ENCODE results near the gene WIPF1. TPM values are rescaled to one million over a fixed set of nuclear protein-coding genes. Genes with fewer than 3 reads are reported as not detected.

WIPF1 gene
- total and polyA plus RNA-seq, 2 experiments from 2014 or later: 8.3 to 16.7 TPM

- Histone ChIP-seq H3K9me3 (ENCODE audit: low read depth) (no peaks in the 10 kb centered on the region), H3K4me3 (no peak overlapping the region), H3K36me3 (no peaks in the 10 kb centered on the region), H3K27me3 (no peaks in the 10 kb centered on the region), H3K4me1 (ENCODE audit: low read depth) (peaks cover 16% of the 10 kb centered on the region), H3K27ac (no peak overlapping the region)
- TF ChIP-seq CTCF (IDR thresholded peaks at IDR 0.05; ENCODE audit: low read depth, low read length): no peak
- no peak for DNase-seq (ENCODE audit: low read depth in 1 of 2, low spot score in 1 of 2)
Observed at GRCh38 chr2:174593041-174593440, 4.6 kb downstream of the WIPF1 start.

- Histone ChIP-seq H3K36me3 (no peaks in the 10 kb centered on the region), H3K9me3 (ENCODE audit: low read depth) (no peaks in the 10 kb centered on the region), H3K4me3 (no peak overlapping the region), H3K4me1 (ENCODE audit: low read depth) (peaks cover 16% of the 10 kb centered on the region), H3K27ac (no peak overlapping the region), H3K27me3 (no peaks in the 10 kb centered on the region)
- no peak for DNase-seq (ENCODE audit: low read depth in 1 of 2, low spot score in 1 of 2)
- TF ChIP-seq CTCF (IDR thresholded peaks at IDR 0.05; ENCODE audit: low read depth, low read length): no peak
Observed at GRCh38 chr2:174591740-174592139, 5.9 kb downstream of the WIPF1 start.

GRCh38 chr2:174590928-174591648 lies 6.5 kb downstream of the WIPF1 start:
- Histone ChIP-seq H3K27ac (no peak overlapping the region), H3K4me3 (no peak overlapping the region), H3K9me3 (ENCODE audit: low read depth) (no peaks in the 10 kb centered on the region), H3K4me1 (ENCODE audit: low read depth) (peaks cover 16% of the 10 kb centered on the region), H3K36me3 (no peaks in the 10 kb centered on the region), H3K27me3 (no peaks in the 10 kb centered on the region)
- TF ChIP-seq CTCF (IDR thresholded peaks at IDR 0.05; ENCODE audit: low read depth, low read length): no peak
- no peak for DNase-seq (ENCODE audit: low read depth in 1 of 2, low spot score in 1 of 2)

- H3K9me3 ChIP-seq (ENCODE audit: low read depth): no peaks in the 10 kb centered on the region
- TF ChIP-seq CTCF (IDR thresholded peaks at IDR 0.05; ENCODE audit: low read depth, low read length): no peak
- DNase-seq (ENCODE audit: low read depth in 1 of 2, low spot score in 1 of 2): no peak
- H3K27ac ChIP-seq: no peak overlapping the region
- peaks cover 9% of the 10 kb centered on the region for H3K4me1 ChIP-seq (ENCODE audit: low read depth)
- H3K27me3 ChIP-seq: no peaks in the 10 kb centered on the region
- no peaks in the 10 kb centered on the region for H3K36me3 ChIP-seq
- no peak overlapping the region for H3K4me3 ChIP-seq
Observed at GRCh38 chr2:174590346-174590745, 7.3 kb downstream of the WIPF1 start.

GRCh38 chr2:174589334-174589733 lies 8.3 kb downstream of the WIPF1 start:
- no peak for DNase-seq (ENCODE audit: low read depth in 1 of 2, low spot score in 1 of 2)
- no peak for TF ChIP-seq CTCF (IDR thresholded peaks at IDR 0.05; ENCODE audit: low read depth, low read length)
- H3K4me3 ChIP-seq: no peak overlapping the region
- no peak overlapping the region for H3K27ac ChIP-seq
- H3K4me1 ChIP-seq (ENCODE audit: low read depth): peaks cover 9% of the 10 kb centered on the region
- H3K9me3 ChIP-seq (ENCODE audit: low read depth): no peaks in the 10 kb centered on the region
- no peaks in the 10 kb centered on the region for H3K27me3 ChIP-seq
- no peaks in the 10 kb centered on the region for H3K36me3 ChIP-seq
